Islet precursor cell (in vitro differentiated cells): ENCODE measurements around the gene REXO4.

Experiments used
- DNase-seq: peaks from one replicate; pipeline ENCODE4 v3.0.0-alpha.2; 2018

REXO4 gene

DNA sequence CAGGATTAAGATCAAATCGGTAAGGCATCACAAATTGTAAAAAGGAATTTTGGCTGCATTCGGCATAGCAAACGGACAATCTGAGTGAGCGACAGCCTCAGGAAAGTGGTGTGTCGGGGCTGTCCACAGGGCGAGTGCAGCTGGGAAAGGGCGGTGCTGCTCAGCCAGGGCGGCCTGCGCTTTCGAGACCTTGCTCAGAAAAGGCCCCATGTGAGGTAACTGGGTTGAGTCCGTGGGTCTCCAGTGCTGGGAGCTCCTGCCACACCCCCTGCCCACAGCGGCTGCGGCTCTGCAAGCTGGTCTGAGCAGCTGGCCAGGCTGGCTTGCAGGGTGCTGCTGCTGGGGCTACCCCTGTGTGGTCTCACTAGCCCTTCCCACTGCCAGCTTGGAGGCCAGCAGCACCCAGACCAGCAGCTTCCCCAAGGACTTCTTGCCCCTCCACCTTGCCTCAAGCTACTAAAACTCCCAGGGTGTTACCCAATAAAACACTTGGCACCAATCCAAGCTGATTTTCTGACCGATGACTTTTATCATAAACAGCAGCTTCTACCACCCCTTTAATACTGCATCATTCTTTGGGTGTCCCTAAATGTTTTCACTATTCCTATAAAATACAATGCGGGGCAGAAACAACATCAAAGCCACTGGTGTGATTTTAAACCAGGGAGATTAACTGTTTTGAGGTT lies 55.3 kb downstream of the REXO4 start:
- DNase-seq: no peak

DNA sequence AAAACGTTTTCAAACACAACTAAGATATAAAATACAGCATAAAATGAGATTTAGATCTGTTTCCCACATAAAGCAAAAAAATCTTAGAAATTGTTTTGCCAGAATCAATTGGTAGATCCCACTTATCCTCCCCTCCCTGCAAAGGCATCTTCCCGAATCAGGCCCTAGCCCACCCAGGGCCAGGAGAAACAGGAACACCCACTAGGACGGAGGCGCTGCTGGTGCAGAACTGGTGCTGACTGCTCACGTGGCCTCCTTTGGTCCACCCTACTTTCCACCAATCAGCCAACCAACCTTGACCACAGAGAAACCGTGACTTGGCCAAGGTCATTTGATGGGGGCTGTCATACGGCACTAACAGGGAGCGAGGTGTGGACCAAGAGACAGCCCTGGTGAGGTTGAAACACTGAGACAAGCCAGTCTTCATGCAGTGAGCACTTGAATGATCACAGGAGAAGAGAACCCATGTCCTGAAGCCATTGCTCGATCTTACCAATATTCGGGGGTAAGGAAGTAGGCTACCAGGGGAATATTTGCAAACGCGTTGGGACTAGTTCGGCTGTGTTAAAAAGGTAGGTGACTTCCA lies 56.2 kb downstream of the REXO4 start:
- no peak for DNase-seq

DNA sequence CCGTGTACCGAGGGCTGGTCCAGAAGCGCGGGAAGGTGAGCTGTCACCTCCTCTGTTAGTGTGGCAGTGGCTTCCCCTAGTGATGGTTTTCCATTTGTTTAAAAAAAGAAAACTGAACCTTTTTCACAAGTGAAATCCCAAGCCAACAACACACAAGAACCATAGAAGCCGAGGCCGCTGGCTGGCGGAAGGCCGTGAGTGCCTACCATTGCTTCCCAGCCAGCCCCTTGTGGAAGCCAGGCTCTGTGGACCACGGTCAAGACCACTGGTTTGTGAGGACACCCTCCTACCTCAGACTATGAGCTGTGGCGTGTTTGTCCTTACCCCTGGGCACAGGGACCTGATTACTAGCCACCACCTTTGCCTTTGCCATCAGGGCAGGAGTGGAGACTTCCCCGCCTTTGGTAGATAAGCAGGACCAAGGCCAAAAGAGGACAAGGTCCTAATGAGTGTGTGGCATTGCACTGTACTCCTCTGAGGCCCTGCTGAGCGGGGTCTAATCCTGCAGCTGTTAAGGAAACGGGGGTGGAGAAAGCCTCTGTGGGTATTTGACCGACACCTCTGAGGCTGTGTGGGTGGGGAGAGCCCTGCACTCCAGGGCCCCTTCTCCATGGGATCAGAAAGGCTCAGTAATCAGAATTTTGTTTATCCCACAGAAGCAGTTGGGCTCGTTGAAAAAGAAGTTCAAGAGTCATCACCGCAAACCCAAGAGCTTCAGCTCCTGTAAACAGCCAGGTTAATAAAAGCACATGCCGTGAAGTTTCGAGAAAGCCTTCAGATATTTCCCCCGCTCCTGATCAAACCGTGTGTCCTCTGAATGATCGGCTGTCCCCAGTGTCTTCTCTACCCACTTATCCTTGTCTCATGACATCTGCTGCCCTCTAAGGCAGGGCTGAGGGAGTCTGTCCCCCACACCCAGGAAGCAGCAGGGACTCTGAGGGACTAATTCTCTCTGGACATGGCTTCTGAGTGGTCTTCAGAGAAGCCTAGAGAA lies 57.1 kb downstream of the REXO4 start:
- no peak for DNase-seq

DNA sequence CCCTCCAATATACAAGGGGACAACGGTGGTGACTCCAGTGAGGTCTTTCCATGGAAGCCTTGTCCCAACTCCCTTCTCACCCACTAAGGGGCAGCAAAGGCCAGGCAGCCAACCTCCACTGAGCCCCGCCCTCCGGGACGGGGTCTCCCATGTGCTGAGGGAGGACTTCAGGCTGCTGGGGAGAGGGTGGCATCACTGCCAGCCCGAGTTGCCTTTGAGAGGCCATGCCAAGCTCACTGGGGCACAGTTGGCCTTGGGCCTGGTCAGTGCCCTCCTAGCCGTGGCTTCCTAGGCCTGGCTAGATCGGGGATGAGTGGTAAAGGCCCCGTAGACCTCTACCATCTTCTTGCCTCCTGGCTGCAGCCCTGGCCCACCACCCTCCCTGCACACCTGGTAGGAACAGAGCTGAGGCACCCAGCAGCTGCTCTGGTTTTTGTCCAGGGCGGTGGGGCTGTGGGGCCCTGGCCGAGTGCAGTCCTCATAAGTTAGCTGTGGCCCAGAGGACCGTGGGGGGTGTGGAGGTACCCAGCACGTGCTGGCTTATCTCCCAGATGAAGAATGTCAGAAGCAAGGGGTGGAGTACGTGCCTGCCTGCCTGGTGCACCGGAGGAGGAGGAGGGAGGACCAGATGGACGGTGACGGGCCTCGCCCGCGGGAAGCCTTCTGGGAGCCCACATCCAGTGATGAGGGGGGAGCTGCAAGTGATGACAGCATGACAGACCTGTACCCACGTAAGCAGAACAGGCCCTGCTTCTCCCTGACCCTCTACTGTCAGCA lies 58.2 kb downstream of the REXO4 start:
- DNase-seq: peak; percentile 69

DNA sequence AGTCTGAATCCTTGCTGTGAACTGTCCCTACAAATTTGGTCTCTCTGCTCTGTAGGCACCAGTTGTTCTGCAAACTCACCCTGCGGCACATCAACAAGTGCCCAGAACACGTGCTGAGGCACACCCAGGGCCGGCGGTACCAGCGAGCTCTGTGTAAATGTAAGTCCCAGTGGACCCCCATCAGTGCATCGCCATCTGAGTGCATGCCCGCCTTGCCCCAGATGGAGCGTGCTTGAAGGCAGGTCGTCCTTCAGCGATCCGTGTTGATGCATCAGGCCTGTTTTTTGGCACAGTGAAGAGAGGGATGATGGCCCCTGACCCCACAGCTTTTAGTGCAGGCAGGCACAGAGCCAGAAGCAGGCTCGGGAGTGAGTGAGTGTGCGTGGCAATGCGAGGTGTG lies 60.2 kb downstream of the REXO4 start:
- DNase-seq: no peak

DNA sequence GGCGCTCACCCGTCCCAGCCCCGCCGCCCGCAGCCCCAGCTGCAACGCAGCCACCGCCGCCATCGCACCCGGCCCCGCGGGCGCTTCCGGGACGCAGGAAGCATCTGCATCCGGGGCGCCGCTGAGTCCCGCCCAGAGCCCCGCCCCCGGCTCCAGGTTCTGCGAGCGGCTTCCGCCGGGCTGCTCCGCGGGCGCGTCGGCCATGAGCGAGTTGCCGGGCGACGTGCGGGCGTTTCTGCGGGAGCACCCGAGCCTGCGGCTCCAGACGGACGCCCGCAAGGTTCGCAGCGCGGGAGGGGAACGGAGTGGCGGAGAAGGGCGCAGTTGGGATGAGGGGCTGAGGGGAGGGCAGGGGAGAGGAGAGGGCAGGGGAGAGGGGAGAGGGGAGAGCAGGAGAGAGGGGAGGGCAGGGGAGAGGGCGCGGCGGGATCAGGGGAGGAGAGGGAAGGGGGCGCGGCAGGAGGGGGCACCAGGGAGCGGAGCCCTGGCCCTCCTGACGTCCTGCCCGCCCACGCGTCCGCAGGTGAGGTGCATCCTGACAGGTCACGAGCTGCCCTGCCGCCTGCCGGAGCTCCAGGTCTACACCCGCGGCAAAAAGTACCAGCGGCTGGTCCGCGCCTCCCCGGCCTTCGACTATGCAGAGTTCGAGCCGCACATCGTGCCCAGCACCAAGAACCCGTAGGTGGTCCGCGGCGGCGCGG lies 61.3 kb downstream of the REXO4 start, which contains the start of the genes SURF1 and SURF2:
SURF1 (minus strand) TSS at position 97 of the 701 bp plus-strand sequence; CDS start at position 63, 34 bp downstream.
SURF2 (plus strand) TSS at position 160 of the 701 bp plus-strand sequence; CDS start at position 203, 43 bp downstream.
- DNase-seq: peak; percentile 94
